GM19240 (cell line): ENCODE measurements around the gene MALRD1.

ENCODE experiments used
- DNase-seq: peaks from one replicate; pipeline ENCODE4 v3.0.0; 2011; ENCODE audit warnings: low spot score; ENCODE audit not compliant: insufficient read length

The MALRD1 gene

DNA sequence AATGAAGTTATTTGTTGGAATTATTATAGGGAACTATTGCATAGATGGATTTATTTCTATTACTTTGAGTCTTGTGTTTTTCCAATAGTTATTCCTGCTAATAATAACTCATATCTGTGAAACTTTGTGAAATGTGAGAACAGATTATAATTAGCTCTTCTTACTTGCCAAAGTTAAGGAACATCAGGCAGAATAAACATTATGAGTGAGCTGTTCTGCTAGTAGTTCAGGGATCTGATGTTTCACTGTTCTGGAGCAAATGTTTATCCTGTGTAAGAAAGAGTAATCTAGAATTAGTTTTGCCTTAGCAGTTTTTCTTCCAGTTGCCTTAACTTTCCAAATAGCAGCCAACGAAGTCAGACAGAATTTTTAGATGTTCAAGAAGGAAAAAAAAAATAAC lies 522.4 kb downstream of the MALRD1 start:
- DNase-seq: no peak

DNA sequence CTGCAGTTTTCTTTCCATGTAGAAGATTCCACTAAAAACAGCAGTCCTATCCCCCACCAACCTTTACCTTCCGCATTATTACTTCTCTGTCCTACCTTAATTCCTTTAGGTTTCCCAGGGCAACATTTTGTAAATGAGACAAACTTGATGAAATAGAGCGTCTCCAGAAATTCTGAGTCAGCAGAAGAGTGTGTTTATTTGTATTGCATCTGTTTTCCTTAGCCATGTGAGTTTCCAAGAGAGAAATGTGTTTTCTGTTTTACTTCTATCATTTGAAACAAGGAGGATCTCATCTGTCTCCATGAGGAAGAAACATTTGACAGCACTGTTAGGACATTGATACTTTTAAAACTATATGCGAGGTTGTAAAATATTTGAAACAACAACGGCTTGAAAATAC lies 523.5 kb downstream of the MALRD1 start:
- DNase-seq: no peak

DNA sequence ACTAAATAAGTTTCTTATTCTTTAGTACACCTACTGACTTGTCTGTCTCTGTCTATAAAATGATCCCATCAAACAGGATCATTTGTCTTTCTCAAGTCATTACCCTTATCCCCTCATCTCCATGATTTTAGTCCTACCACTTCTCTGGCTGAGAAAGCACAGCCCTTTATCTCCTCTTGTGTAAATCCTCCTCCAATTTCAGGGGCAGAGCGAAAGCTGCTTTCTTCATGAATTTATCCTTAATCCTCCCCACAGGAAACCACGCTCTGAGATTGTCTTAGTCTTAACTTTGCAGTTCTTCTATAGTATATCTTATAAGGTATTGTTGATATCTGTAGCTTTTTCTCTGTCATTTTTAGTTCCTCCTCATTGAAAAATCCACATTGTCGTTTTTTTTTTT lies 528.0 kb downstream of the MALRD1 start:
- DNase-seq: no peak

DNA sequence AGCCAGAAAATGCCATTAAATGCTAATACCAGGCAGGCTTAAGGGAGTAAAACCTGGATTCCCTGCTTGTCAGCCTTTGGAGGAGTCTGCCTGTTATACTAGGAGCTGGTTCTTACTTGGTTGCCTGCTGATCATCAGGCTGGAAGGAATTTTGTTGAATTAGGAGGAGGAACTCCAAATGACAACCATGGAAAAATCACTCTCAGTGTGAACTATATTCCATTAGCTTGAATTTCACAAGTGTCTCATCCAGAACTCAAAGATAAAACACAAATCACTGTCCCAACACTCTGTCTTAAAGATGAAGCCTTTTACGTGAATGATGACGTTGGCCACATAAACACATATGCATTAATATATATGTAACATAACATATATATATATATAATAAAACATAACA lies 528.8 kb downstream of the MALRD1 start:
- DNase-seq: no peak

DNA sequence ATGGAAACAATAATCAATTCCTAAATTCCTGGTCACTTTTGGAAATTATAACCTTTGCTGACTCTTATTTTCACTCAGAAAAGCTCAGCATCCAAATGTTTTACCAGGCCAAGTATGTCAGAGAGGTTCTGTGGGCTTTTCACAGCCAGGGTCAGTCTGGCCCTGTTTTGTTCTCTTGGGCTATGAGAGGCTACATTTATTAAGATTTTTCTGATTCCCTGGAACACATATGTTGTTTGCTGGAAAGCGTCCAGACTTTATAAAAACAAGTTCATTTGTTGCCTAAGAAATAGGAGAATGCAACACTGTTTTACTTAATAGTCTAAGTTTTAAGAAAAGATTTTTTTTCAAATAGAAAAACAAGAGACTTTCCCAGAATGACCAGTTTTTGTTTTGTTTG lies 529.2 kb downstream of the MALRD1 start:
- DNase-seq: no peak

DNA sequence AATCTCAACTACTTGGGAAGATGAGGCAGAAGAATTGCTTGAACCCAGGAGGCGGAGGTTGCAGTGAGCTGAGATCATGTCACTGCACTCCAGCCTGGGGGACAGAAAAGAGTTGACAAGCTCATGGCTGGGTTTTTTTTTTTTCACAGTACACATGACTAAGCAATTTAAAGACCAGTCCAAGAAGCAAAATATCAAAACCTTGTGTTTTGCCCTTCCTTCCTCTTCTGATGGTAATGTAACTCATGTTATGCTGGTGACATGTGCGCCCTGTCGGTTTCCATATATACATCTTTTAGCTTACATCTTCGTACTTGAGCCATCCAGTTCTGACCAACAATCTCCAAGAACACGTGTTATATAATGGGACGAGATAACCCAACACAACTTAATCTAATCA lies 530.0 kb downstream of the MALRD1 start:
- no peak for DNase-seq

DNA sequence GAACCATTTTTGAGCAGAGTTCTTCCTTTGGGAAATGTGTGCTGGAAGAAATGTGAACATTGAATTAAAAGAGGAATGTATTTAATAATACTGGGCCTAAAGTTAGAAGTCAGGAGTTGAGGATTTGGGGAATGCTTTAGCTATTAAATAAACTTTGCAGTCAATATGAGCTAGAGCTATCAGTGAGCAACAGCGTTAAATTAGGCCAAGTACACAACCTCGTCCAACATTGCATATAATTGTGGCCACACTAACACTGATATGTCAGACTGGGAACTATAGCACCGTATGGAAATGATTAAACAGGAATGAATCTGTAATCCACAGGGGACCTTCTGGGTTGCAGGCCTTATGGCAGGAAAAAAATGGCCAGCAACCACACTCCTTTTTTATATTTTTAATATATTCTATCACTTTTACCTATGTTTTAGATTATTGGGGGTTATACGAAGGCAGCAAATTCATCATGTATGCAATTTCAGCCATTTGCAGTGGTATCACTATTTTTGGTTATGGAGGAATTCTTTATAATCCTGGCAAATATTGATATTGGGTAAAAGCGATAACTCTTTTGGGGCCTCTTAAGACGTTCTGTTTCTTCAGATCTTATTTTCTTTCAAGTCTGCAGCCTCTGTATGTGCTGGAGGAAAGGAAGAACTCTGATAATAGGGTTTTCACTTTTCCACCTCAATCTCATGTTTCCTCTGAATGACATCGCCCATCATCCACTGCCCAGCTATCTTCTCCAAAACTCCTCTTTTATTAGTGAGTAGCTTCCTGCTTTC lies 531.4 kb downstream of the MALRD1 start:
- DNase-seq: no peak

DNA sequence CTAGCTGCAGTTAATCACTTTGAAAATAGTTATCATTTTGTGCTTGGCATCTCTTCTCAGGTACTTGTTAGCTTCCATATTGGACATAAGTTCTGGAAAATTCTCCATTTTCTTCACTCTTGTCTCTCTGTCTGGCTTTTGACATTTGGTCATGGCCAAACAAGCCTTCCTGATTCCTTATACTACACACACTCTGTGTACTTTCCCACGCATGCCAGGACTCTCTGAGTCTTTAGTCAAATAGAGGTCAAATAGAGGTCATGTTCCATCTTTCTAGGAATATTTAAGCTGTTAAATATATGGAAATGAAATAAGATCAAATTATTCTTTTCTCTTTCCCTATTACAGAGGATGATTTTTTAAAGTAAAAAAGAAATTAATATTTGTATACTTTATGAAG lies 532.1 kb downstream of the MALRD1 start:
- DNase-seq: no peak

DNA sequence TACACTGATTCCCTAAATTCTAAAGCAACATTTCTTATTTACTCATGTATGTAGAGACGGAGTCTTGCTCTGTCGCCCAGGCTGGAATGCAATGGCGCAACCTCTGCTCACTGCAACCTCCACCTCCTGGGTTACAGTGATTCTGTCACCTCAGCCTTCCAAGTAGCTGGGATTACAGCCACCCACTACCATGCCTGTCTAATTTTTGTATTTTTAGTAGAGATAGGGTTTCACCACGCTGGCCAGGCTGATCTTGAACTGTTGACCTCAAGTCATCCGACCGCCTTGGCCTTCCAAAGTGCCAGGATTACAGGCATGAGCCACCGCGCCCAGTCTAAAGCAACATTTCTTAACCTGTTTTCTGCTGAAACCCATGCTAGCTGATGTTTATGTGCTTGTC lies 540.0 kb downstream of the MALRD1 start:
- DNase-seq: no peak

DNA sequence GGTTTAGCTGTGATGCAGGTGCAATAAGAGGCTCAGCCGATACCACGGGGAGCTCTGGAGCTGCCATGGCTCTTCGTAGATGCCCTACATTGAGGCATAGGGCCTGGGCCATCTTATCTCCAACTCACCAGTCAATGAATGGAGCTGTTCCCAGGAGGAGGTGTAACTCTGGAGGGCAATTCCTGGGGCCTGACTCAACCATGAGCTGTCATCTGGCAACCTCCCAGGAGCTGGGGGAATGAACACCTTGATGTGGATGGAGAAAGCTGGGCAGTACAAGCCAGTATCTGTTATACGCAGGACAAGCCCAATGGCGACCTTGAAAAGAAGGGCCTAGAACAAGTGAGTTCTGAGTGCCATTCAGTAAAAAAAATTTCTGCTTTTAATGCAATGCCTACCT lies 543.7 kb downstream of the MALRD1 start:
- no peak for DNase-seq

DNA sequence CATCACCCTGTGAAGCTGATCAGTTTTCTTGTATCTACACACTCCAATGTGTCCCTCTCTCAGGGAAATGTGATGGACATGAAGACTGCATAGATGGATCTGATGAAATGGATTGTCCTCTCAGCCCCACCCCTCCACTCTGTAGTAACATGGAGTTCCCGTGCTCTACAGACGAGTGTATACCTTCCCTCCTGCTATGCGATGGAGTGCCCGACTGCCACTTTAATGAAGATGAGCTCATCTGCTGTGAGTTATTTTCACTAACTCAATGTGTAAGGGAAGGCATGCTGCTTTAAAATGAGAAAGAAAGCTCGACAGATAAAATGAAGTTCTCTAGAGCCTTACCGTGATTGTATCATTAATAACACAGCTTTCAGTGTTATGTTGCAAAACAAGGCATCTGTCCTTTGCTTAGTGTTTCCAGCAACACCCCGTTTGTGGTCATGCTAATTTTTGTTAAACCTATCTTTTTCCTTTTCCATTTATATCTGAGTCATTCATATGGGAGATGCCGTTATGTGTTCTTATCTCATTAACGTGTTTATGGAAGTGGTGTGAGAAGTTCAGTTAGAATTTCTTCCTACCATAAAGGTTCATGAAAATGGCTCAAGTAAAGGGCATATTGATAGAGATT lies 546.7 kb downstream of the MALRD1 start:
- DNase-seq: no peak

DNA sequence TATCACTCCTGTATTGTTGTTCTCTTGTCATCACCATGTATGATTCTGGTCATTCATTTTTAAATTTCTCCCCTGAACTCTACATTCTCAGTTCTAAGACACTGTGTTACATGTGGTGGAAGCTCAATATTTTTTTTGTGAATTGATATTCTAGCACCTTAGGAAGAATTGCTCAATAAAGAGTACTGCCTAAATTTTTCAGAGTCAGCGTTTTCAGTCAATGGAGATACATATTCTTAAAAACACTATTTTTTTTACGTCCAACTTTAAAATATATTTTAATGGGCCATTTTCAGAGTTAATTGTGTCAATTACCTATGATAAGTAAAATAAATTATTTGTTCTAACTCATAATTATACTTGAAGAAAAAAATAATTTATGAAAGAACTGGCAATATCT lies 557.2 kb downstream of the MALRD1 start:
- no peak for DNase-seq

DNA sequence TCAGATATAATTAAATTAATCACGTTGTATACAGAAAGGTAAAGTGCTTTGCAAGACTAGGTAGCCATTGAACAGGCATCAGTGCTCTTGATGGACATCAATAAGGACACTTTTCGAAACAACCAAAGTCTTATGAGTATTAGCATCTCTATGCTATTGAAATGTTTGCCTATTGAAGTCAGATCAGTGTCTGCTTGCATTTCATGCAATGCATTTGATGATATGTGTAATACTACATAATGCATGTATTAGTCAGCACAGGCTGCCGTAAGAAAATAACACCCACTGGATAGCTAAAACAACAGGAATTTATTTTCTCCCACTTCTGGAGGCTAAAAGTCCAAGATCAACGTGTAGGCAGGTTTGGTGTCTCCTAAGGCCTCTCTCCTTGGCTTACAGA lies 558.4 kb downstream of the MALRD1 start:
- DNase-seq: no peak

DNA sequence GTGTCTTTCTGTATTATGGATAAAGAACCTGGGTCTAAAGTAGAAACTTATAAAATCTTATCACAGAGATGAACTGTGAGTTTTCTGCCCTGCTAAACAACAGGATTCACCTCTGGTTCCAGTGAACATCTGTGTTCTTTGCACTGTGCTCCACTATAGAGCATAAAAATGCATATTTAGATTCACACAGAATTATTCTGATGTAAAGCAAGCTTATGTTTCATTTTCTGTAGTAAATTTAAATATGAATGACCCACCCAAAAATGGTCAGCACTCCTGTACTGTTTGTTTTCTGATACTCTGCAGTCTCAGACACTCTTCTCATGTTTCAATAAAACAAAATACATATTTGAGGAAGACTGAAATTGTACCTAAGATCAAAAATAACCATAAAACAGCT lies 563.2 kb downstream of the MALRD1 start:
- no peak for DNase-seq

DNA sequence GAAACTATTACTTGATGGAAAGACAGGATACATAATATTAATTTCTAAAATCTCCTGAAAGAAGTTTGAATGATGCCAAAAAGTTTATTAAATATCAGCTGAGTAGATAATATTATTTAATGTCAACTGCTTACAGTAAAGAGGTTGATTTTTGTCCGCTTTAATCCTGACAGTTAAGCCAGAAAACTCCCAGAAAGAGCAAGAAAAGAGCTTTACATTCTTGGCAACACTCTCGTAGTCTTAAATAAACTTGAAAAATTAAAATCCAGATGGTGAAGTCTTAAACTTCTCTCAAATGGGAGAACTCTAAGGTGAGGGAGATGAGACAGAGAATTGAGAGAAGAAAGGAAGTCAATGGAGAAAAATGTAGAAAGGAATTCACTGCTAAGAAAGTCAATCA lies 568.4 kb downstream of the MALRD1 start:
- DNase-seq: no peak

DNA sequence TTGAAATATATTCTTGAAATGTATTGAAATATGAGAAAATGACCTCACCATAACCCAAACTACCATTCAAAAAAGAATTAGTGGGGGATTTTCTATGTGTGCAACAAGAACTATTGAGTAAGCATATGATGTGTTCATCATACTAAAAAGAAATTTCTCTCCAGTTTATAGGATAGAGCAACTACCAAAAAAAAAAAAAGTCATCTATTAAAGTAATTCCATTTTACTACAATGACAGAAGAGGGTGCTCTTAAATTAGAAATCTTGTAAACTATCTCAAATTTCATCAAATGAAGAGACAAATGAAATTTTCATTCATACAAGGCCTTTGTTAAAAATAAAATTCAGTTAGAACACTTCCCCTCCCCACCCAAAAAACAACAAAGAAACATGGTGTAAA lies 572.2 kb downstream of the MALRD1 start:
- DNase-seq: no peak

DNA sequence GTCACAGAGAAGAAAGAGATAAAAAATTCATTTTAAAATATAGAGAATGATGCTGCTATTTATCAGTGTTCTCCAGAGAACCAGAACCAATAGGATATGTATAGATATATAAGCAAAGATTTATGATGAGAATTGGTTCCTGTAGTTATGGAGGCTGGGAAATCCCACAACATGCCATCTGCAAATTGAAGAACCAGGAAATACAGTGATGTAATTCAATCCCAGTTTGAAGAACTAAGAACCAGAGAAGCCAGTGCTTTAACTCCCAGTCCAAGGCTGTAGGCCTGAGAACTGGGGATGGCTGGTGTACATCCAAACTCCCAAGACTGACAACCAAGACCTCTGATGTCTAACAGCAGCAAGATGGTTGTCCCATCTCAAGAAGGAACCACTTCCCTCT lies 574.7 kb downstream of the MALRD1 start:
- no peak for DNase-seq

DNA sequence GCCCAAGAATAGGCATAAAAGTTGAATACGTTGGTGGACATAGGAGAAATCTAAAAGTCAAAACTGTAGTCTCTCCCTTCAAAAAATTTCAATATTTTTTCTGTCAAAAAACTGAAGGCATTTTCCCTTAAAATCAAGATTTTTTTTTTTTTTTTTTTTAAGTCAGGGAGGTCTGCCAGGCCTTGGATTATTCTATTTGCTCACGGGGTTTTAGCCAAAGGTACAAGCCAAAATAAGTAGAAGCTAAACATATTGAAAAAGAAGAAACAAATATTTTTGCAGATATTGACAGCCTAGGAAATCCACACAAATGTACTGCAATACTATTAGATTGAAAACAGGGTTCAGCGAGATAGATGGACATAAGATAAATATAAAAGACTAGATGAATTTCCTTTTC lies 577.6 kb downstream of the MALRD1 start:
- no peak for DNase-seq

DNA sequence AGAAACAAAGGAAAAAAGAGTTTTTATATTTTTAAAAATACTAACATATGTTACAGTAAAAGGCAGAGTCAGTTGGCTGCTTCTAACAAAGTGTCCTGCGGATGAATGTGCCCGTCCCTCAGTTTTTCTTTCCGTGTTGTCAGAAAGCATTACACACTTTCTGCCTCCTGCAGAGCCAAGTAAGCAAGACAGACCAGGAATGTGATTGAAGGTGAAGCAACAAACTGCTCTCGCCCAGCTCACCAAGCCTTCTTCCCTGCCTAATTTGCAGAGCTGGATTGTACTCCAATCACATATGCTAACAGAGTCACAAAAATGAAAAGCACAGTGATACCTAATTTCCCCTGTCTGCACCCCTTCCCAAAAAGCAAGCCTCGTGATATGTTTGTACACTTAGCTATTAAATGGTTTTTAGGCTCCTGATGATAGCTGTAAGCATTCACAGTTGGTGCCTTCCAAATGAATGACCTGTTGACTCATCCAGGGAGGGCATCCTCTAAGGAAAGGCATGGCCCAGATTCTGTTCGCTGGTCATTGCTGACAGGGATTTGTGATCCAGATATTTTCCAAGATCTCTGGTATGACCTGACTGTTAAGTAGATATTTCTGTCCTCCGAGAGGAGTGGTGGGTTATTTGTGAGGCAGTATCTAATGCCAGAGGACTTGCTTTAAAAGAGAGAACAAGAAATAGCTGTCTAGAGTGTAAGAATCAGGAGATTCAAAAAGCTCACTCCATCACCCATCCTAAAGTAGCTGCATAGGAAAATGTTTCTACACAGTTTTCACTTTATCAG lies 580.4 kb downstream of the MALRD1 start:
- DNase-seq: no peak

DNA sequence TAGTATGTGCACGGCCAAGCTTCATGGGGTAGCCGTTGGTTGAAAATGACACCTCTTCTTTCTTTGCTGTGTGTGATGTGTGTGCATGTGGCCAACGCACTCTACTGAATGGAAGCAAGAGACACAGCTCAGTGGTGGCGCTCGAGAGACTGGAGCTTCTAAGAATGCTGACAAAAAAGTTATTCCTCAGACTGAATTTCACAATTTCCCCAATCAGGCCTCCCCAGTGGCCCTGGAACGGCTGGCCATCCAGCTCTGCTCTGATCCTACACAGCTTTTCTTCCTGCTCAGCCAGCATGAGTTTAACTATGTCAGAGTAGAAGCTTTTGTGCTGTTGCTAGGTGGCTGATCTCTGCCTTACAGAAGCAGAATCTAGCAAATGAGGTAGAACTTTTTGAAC lies 581.0 kb downstream of the MALRD1 start:
- DNase-seq: no peak

DNA sequence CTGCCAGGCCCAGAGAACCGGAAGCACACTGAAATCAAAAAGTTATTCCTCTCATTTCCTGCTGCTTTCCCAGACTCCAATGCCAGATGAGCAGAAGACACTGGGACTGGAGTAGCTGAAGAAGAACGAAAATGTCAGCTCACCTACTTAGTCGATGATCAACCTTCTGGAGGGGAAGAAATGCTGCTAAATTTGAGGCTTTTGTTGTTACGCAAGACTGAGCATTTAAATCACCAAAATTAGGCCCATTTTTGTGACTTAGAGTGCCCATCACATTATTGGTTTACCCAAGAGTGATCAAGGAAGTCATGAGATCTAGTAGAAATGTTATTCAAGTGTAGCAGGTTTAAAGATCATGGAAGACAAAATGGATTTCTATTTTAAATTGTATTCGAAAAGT lies 585.6 kb downstream of the MALRD1 start:
- DNase-seq: no peak

DNA sequence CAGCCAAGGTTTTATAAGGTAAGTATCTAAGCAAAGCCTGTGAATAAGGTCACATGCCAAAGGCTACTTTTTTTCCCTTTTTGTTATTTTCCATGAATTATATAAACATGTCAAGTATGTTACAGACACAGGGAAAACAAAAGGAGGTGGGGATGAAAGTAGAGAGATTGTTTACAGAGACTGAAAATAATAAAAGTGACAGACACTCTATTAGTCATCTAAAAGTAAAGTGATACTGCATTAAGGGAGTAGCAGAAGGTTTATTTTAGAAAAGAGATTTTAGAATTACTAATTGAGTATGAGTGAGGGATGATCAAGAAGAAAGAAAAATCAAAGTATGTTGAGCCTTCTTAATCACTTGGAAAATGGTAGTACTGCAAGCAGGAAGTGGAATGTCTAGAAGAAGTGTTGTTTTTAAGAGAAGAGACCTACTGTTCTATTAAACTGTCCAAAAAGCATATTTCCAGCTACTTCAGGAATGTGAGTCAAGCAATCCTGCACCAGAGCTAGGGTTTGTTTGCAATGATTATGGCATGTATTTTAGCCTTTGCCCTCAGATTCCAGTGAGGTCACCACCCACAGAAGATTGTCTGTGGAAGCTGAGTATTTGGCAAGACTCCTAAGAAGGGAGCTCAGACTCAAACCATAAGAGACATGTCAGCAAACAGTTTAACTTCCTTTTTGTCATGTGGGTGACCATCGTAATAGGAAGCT lies 589.7 kb downstream of the MALRD1 start:
- no peak for DNase-seq
